NCI-H1417 (cell line): Measurements from ENCODE around the gene ACSS2.

Experiments used
- DNase-seq, 3 experiments: peaks; one replicate each; lab custom pipeline; 2025; lab: John Stamatoyannopoulos, UW

ACSS2 gene, protein sequence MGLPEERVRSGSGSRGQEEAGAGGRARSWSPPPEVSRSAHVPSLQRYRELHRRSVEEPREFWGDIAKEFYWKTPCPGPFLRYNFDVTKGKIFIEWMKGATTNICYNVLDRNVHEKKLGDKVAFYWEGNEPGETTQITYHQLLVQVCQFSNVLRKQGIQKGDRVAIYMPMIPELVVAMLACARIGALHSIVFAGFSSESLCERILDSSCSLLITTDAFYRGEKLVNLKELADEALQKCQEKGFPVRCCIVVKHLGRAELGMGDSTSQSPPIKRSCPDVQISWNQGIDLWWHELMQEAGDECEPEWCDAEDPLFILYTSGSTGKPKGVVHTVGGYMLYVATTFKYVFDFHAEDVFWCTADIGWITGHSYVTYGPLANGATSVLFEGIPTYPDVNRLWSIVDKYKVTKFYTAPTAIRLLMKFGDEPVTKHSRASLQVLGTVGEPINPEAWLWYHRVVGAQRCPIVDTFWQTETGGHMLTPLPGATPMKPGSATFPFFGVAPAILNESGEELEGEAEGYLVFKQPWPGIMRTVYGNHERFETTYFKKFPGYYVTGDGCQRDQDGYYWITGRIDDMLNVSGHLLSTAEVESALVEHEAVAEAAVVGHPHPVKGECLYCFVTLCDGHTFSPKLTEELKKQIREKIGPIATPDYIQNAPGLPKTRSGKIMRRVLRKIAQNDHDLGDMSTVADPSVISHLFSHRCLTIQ

DNA sequence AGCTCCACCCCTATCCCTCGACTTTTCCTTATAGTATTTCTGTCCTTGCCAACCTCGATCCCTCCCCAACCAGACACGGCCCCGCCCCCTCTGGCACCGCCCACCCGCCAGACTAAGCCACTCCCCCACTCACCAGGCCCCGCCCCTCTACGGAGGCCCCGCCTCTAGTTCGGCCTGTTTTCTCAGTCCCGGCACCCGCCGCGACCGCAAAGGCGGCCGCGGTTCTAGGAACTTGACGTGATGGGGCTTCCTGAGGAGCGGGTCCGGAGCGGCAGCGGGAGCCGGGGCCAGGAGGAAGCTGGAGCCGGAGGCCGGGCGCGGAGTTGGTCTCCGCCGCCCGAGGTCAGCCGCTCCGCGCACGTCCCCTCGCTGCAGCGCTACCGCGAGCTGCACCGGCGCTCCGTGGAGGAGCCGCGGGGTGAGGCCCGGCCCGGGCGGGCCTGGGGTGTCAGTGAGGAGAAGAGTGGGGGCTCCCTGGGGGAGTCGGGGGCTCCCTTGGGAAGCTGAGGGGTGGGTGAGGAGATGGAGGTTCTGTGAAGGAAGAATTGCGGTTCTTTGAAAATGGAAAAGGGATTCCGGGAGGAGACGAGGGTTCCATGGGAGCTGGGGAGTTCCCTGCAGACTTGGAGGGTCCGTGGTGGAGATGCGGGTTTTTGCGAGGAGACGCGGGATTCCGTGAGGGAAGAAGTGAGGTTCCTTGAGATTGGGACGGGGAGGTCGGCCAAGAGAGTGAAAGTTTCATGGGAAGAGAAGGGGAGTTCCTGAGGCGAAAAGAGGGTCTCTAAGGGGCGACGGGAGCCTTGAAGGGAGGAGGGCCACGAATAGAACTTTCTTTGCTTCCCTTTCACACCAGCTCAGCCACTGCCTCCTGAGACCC, at the start of gene ACSS2:
Gene ACSS2, plus strand, starts transcription at position 207 of the 877 bp plus-strand sequence. Its CDS starts 34 bp downstream, at position 241.
- peak in 2 of 3 experiments; percentile 95 to 98 for DNase-seq

DNA sequence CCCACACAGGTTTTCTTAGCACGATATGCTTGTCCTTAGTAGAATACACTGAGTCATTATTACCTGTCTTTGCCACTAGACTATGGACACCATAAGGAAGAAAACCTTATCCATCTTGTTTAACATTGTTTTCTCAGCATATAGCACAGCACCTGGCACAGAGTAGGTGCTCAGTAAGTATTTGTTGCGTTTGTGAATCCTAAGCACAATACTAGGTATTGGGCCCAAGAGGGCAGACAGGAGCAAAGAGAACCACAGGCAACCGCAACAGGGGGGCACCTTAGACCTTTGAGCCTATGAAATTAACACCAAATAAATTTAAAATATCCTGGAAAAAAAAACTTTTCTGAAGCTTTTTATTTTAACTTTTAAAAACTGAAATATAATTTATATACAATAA, 47.2 kb upstream of the ACSS2 start:
- DNase-seq = no peak

DNA sequence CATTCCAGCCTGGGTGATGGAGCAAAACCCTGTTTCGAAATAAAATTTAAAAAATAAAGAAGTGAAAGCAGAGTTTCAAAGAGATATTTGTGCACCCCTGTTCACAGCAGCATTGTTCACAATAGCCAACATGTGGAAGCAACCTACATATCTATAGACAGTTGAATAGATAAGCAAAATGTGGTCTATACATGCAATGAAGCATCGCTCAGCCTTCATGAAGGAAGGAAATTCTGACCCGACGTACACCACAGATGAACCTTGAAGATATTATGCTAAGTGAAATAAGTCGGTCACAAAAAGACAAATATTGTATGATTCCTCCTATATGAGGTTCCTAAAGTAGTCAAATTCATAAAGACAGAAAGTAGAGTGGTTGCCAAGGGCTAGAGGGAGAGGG, 44.5 kb upstream of the ACSS2 start:
- no peak for DNase-seq

DNA sequence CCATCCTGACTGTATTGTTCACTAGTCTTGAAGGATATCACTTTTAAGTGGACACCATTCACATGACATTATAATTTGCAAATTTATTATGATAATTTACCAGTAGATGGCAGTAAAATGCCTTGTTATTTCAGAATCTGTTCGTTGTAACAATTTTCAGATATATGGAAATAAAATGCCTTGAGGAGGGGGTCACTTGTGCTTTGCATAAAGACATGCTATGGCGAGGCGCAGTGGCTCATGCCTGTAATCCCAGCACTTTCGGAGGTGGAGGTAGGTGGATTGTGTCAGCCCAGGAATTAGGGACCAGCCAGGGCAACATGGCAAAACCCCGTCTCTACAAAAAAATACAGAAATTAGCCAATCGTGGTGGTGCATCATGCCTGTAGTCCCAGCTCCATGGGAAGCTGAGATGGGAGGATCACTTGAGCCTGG, 41.9 kb upstream of the ACSS2 start:
- DNase-seq = peak; percentile 15 to 78 (median 65)

DNA sequence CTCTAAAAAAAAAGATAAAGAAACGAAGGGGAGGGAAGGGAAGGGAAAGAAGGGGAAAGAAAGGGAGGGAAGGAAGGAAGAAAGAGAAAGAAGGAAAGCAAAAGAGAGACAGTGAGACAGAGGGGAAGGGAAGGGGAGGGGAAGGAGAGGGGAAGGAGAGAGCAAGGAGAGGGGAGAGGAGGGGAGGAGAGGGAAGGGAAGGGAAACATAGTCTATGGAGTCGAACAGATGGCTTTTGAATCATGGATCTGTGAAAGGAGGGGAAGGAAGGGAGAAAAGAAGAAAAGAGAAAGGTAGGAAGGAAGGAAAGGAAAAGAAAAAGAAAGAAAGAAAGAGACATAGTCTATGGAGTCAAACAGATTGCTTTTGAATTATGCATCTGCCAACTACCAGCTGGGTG, 34.3 kb upstream of the ACSS2 start:
- no peak for DNase-seq

DNA sequence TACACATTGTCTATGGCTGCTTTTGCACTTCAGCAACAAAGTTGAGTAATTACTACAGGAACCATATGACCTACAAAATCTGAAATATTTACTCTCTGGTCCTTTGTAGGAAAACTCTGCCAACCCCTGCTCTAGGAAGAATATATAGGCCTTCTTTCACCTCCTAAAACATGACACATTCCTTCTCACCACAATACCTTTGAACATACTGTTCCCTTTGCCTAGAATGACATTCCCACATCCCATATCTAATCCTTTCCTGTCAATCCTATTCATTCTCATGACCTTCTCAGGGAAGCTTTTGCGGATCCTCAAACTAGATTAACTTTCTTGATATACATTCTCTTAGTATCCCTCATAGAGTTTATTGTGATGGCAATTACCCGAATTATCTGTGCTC, 33.0 kb upstream of the ACSS2 start:
- DNase-seq = no peak

DNA sequence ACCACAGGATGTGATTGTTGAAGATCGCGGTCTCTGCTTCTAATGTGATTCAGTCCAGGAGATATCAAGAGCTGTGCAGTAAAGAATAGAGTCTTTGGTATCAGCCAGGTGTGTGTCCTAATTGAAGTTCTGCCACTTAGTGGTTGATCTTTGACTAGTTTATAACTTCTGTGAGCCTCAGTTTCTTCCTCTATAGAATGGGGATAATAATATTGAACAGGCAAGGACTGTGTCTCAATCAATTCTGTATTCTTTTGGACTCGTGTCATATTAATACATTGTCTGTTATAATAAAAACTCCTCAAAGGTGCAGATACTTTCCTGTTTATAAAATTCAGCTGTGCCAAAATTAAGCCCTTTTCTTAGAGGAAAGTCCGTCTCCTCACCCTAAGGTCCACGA, 27.8 kb upstream of the ACSS2 start:
- DNase-seq = no peak

DNA sequence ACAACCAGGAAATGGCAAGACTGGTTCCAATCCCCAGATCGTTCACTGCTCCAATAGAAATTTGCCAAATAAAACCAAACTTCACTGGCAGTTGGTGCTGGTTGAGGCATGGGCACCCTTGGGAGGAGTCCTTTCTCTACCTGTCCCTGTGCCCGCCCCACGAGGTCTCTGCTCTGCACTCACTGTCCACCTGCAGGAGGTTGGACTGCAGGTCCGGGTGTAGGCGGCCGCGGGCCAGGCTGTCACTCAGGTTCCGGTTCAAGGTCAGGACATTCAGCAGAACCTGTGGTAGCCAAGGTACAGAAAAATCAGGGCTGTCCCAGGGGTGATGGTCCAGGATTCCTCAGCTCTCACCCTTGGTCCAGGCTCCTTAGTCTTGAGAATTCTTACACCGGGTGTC, 26.6 kb upstream of the ACSS2 start:
- DNase-seq = no peak

DNA sequence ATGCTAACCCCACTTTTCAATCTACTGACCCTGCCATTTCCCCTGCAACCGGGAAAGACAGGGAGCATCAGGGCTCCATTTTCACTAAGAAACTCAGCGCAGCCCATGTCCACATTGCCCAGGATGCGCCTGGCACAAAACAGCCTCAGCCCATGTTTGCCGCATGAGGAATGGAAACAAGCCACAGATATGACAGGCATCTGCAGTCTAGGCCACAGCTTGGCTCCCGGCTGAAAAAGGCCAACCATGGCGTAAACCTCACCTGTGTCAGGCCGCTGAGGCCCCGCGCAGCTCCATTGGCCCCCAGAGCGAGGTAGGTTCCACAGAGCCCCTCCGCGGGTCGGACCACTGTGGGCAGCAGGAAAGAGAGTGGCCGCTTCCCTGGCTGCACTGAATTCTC, 25.4 kb upstream of the ACSS2 start:
- no peak for DNase-seq

DNA sequence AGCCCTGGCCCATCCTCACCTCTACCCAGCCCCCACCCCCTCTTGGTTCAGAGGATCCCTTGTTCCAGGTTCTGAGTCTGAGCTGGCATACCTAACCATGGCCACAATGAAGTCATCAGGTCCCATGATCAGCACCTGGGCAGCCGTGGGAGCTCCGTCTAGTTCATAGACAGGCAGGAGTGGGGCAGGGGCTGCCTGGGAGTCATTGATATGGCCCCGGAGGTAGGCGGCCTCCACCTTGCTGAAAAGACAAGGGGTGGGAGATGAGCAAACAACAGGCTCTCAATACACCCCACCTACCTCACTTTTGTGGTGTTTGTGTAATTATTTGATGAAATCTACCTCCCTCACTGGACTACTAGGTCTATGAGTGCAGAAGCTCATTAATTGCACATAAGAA, 24.1 kb upstream of the ACSS2 start:
- DNase-seq = no peak

DNA sequence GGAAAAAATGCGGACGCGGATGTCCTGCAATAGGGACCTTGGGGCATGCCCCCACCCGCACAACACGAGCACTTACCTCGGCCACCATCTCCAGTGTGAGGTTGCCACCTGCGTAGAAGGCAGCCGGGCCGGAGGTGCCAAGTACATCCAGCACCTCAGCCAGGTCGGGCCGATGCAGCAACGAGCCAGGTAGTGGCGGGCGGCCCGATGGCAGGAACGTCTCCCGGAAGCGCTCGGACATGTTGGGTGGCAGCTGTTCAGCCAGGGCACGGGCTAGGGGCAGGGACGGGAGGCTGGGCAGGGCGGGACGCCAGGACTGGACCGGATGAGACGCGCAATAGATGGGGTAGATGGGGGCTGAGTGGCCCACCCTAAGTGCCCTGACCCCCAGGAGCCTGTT, 17.0 kb upstream of the ACSS2 start:
- no peak for DNase-seq

DNA sequence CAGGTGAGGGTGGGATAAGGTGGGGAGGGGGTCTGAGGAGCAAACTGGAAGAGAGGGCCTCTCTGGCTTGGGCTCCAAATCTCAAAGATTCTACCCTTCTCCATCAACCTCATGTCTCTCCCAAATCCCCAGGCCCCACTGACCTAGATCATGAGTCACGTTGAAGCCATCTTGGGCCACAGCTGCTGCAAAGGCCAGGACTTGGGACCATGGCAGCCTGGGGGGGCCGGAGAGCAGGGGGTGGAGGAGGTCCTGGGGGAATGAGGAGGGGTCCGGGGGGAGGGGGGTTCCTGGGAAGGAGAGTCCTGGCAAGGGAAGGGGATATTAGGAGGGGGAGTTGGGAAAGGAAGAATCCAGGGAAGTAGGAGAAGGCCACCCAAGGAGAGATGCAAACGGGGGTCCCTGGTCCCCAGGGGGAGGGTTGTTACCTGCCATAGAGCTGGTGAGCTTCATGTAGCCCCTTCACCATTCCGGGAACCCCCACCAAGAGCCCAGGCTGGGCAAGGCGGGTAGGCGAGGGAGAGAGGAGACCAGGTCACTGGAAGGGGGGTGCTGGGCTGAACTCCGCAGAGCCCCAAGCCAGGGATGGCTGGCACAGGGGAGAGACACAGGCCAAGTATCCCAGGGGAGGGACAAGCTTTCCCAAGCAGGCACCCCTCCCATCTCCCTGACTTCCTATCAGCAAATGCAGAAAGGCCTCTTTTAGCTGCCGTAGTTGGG, 16.4 kb upstream of the ACSS2 start:
- DNase-seq = no peak

DNA sequence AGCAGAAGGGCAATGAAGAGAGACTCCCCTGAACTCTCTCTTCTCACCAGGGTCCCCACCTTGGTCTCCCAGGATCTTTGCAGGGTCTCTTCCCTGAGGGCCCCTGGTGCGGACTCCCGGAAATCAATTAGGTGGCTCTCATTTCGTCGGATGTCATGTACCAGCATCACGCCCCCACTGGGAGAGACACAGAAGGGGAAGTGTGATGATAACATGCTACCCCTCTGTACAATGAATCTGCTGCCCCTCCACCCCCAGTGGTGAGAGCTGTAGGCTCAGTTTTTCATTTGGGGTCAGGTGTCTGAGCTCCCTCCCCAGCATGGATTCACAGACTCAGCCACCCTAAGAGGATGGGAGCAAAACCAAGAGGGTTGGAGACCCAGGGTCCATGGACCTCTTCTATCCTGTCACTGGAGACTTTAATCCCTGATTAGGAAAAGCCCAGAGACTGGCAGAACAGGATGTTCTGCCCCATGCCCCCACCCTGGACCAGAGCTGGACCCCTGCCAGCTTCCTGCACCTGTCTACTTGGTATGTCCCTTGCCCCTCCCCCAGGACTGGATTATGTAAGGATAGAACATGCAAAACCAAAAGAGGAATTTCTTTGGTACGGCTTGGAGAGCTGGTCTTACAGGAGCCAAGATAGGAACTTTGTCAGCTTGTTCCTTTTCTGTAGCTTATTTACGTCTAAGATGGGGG, 14.9 kb upstream of the ACSS2 start:
- peak in 2 of 3 experiments; percentile 44 to 68 for DNase-seq

DNA sequence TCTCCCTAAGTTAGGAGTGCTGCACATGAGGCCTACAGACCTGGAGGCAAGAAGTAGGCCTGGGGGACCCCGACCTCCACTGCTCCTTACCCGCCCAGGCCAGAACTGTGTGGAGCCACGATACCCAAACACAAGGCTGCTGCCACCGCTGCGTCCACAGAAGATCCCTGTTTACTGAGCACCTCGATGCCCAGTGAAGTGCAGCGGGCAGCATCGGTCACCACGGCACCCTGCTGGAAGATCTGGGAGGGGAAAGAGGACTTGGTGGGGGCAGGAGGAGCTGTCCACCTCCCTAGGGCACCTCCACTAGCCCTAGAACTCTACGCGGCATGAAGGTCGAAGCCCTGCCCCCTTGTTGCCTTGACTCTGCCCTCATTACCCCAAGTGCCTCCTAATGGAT, 13.7 kb upstream of the ACSS2 start:
- DNase-seq = no peak

DNA sequence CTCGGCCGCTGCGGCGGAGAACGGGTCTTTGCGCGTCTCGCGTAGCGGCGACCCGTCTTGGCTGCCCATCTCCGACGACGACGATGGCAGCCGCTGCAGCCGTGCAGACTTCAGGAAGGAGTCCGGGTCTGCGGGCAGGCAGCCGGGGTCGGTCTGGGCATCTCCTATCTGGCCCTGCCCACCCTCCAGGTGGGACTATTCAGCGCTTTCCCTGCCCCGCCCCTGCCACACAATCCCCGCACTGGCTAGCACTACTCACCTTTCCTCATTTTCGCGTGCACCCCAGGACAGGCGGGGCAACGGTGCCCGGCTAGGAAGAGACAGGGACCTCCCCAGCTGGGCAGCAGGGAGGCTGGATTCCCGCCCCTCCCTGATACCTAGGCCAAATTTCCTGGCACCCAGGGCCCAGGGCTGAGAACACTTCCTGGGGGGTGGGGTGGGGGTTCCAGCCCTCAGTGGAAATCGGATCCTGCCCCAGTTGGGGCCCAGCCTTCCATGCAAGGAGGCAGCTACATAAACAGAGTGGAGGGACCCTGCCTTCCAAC, 12.9 kb upstream of the ACSS2 start:
- no peak for DNase-seq

DNA sequence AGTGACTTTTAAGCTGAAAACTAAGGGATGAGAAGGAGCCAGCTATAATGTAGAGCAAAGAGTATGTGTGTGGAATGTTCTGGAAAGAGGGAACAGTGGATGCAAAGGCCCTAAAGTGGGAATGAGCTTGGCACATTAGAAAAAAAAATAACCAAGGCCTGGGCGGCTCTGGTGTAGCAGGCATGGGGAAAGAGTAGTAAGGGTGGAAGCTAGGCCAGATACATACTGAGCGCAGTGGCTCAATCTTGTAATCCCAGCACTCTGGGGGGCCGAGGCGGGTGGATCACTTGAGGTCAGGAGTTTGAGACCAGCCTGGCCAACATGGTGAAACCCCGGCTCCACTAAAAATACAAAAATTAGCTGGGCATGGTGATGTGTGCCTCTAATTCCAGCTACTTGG, 12.2 kb upstream of the ACSS2 start:
- no peak for DNase-seq

DNA sequence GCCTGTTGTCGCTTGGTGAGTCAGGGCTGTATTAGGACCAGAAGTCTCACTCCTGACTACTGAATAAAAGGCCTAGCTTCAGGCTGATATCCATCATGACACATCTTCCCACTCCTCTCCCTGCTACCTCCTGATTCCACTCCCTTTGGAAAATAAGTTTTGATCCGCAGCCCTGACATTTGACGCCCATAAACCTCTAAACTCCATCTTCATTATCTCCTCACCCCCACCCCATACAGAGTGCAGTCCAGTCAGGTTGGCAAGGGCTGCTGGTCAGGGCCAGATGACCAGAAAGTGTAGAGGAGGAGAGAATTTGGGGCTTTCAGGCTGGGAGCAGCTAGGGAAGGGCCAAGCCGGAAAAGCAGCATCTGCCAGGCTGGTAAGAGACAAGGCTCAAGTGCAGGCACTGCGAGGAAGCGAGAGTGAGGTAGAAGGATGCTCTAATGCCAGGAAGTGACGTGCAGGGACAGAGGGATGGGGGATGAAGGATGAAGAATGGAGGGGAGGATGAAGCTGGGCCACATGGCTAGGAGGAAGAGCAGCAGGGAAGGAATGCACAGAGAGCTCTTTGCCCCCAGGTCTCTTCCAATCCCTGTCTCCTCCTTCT, 5.0 kb upstream of the ACSS2 start:
- no peak for DNase-seq

DNA sequence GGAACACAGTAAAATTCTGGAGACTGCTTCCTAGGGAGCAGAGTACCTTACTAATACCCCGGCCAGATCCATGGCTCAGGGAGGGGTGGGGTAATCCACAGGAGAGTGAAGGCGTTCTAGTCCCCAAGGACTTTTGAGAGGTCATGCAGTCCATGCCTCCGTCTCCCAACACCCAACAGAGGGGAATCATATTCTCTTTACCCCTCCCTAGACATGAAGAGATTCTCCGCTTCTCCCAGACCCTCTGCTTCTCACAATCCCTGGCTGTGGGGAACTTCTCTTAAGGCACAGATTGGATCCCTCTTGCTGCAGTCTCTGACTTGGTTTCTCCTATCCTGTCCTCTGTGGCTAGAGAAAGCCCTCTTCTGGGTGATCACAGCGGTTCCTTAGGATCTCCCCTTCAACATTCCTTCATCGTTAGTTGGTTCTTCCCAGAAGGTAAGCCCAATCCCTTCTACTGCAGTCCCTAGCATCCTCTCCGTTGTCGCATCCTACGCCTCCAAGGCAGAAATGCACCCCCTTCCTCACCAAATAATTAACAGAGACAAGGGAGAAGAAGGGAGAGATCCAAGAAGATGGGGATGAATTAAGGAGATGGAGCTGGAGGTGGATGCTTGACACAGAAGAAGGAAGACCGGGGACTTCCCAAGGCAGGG, 4.3 kb upstream of the ACSS2 start:
- DNase-seq = no peak

DNA sequence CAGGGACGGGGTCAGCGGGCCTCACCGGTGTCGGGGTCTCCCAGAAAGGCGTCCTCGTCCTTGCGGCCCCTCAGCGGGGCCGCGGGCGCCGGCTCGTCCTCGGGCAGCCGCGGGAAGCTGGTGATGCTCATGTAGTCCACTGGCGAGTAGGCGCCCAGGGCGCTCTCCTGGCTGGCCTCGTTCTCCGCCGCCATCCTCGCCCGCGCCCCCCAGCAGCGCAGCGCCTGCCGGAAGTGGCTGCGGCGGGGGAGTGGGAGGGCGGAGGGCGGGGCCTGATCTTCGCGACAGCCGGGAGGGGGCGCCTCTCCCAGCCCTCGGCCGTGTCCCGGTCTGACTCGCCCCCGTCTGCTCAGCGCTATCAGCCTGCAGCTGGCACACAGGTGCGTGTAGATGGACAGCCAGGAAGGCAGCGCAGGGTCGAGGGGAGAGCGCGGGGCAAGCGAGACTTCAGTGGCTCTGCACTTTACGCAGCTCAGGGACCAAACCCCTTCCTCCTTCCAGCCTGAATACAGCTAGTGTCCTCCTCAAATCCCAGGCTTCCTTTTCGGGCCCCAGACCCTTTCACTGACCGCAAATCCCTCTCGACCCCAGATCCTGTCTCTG, 3.7 kb upstream of the ACSS2 start, which contains the start of gene GGT7:
Gene GGT7, minus strand, starts transcription at position 235 of the 603 bp plus-strand sequence. Its CDS starts 41 bp downstream, at position 194.
- peak; percentile 76 to 93 (median 91) for DNase-seq
